Activated naive CD4-positive, alpha-beta T cell treated with anti-CD3 and anti-CD28 coated beads, Interleukin-2, amount 50 U/mL, for 72 hours (primary cell): ENCODE results near the gene PXN. TPM values are rescaled to one million over a fixed set of nuclear protein-coding genes. Genes with fewer than 3 reads are reported as not detected.

ENCODE experiments used
- ATAC-seq, 2 donors: fragments of 150-1000 bp; cut with Tn5 transposase; 2 replicates each; pipeline ENCODE4 v1.10.0; 2021; ENCODE audit warnings: mild to moderate bottlenecking in 2 of 2, moderate library complexity in 2 of 2
- DNase-seq, 2 donors: peaks; one replicate each; pipeline ENCODE4 v3.0.0; 2021 to 2022; ENCODE audit warnings: low spot score in 2 of 2
- H3K27ac Mint-ChIP-seq, 2 donors: one replicate each; pipeline ENCODE4 v1.8.0; 2022; ENCODE audit warnings: mild to moderate bottlenecking in 2 of 2, mixed read lengths in 2 of 2
- H3K36me3 Mint-ChIP-seq, 2 donors: one replicate each; pipeline ENCODE4 v1.8.0; 2022; ENCODE audit warnings: mixed read lengths in 2 of 2
- H3K9me3 Mint-ChIP-seq, 2 donors: one replicate each; pipeline ENCODE4 v1.8.0; 2022; ENCODE audit warnings: mixed read lengths in 2 of 2
- total RNA-seq, 2 donors: library from RNA; stranded (reverse); gene quantifications; one replicate each; pipeline ENCODE4 v1.2.3, GENCODE V29; 2022

Gene PXN
- total RNA-seq, 2 donors from 2014 or later: 49.8 to 66.8 TPM

- ATAC-seq (no peak), DNase-seq (no peak)
- Mint-ChIP-seq H3K9me3 (no peaks in the 10 kb centered on the region), H3K27ac (peak overlapping the region; percentile 54 to 89), H3K36me3 (no peaks in the 10 kb centered on the region)
Measured at GRCh38 chr12:120235369-120236323, 29.9 kb downstream of the PXN start.

DNA sequence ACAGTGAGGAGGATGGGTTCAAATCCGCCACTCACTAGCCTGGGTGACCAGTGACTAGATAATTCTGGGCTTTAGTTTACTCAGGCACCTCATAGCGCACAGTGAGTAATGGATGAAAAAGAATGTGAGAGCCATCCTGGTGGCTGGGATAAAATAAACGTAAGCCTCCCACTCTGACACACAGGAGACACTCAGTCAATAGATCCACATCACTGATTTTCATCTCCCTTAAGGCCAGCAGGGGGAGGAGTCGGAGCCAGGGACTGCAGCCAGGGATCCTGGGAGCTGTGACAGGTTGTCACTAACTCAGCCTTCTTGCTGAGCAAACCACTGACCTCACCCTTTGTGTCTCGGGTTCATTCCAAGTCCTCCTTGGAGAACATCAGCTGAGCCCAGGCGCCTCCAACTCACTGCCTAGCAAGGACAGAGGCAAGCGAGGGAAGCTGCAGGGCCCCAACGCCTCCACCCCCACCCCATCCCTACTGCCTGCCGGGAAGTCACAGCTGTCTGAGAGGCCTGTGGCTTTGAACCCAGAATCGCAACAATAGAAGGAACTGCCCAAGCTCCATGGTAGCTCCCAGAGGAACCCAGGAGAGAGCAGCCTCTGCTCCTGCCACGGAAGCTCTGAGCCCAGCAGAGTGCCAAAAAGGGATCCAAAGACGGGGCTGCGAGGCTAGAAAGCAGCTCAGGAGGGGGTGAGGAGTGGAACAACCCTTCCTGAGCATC lies 30.7 kb downstream of the PXN start:
- no peak for ATAC-seq
- no peak for DNase-seq

DNA sequence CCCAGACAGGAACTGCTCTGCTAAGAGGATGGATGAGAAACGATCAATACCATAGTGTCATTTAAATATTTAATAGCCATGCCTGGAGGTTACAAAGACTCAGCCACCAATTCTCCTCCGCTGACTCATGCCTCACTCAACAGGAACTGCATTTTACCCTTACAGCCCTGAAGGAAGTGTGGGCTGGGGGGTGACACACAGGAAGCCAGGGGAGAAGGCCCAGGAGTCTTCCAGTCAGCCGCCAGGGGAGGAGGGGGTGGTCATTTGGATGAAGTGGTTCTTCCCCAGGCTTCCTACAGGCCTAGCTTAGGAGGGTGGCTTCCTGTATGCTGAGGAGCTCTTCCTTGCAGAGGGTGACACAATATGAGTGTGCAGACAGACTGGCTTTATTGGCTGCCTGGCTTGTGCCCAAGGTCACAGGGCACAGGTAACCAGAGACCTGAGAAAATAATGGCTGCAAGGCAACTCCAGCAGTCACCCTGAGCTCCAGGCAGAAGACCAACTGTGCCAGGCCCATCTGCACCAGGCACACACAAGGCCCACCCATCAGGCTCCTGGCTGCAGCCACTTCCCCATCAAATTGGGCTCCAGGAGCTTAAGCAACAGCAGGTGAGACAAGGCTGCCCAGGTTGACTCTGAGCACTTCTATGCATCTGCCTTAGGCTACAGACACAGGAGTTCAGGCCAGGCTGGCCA lies 34.1 kb downstream of the PXN start:
- Mint-ChIP-seq H3K27ac (peak overlapping the region; percentile 92 to 96), H3K9me3 (no peaks in the 10 kb centered on the region), H3K36me3 (no peaks in the 10 kb centered on the region)
- ATAC-seq (peak; percentile 83 to 94), DNase-seq (peak; percentile 71 to 92)

More for the DNA sequence above, 30.7 kb downstream of the PXN start:
- Mint-ChIP-seq H3K36me3 (no peaks in the 10 kb centered on the region), H3K27ac (peak overlapping the region; percentile 15 to 54), H3K9me3 (no peaks in the 10 kb centered on the region)

GRCh38 chr12:120230974-120231315 lies 34.6 kb downstream of the PXN start:
- ATAC-seq (peak in 1 of 2 donors; percentile 0), DNase-seq (no peak)
- Mint-ChIP-seq H3K36me3 (no peaks in the 10 kb centered on the region), H3K9me3 (no peaks in the 10 kb centered on the region), H3K27ac (peak overlapping the region; percentile 92 to 96)

DNA sequence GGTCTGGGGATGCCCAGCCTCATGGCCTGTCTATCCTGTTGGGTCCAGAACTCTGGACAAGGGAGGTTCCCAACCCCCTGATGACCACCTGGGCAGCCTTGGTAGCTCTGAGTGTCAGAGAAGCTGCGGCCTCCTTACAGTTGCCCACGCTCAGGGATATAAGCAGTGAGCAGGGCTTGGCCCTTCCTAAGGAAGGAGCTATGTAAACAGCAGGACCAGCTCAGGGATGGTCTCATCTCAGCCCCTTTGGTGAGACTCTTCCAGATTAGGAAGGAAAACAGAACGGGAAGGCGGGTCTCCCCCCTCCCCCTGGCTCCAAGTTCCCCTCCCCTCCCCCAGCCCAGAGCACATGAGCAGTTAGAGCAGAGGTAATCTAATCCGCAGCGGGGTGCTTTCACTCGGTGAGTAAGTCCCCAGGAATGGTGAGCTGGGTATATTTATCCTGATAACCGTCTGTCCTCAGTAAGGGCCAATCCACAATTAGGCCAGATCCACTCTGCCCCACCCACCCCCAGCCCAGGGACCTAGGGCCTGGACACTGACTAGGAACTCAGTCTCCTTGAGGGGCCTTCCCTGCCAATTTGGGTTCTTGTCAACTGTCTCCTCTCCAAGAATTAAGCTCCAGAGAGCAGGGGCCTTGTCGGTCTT lies 35.1 kb downstream of the PXN start:
- DNase-seq: no peak
- Mint-ChIP-seq H3K27ac (peak overlapping the region; percentile 92 to 96), H3K36me3 (no peaks in the 10 kb centered on the region), H3K9me3 (no peaks in the 10 kb centered on the region)
- no peak for ATAC-seq

DNA sequence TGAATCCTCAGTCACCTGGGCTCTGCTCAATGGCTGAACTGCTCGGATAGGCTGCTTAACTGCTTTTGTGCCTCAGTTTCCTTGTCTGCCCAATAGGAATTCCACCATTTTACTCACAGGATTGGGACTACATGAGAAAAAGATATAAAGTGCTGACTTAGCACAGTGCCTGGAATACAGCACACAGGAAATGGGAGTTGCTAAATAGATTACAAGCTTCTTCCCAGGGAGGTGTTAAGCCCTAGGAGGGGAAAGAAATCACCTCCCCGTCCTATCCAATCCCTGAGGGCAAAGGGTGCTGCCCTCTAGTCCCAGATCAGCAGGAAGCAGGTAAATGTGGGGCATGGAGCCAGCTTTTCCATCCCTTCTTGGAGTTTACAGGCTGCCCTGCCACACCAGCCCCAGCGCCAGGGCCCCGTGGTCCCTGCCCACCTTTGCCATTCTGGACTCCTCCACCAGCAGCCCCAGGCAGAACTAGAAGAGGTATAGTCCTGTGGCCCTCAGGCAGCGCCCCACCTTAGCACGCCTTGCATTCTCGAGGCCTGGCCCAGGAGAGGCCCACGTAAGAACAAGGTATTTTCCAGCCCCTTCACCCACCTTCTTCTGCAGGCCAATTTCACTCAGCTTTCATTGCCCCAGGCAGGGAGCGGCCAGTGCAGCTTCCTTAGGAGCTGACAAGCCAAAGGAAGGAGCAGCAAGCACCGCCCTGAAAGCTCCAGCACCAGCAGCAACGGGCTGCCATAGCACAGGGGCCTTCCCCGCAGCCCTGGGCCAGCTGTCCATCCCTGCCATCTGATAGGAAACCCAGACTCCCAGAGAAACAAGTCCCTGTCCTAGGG lies 35.8 kb downstream of the PXN start:
- H3K27ac Mint-ChIP-seq: peak overlapping the region in 1 of 2 donors; percentile 96
- H3K9me3 Mint-ChIP-seq: no peaks in the 10 kb centered on the region
- DNase-seq (no peak), ATAC-seq (no peak)
- no peaks in the 10 kb centered on the region for H3K36me3 Mint-ChIP-seq

DNA sequence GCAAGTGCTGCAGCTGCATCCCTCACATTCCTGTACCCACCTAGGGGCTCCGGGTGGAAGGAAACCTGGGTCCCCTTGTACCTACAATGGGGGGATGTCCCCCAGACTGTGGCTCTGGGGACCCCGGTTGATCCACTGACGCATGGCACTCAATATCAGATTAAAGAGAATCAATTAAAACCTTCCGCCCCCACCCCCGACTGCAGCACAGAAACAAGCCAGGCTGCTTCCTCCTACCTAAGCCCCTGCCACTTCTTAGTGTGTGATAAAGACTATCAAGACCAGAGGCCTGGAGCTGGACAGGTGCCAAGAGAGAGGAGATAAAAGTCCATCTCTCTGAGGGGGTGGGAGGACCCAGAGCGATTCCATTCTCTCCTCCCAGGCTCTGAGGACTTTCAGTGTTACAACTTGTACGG lies 36.5 kb downstream of the PXN start:
- Mint-ChIP-seq H3K9me3 (no peaks in the 10 kb centered on the region), H3K36me3 (no peaks in the 10 kb centered on the region), H3K27ac (peak overlapping the region in 1 of 2 donors; percentile 72)
- no peak for DNase-seq
- no peak for ATAC-seq

- ATAC-seq (peak; percentile 59 to 82), DNase-seq (peak; percentile 85 to 90)
- H3K27ac Mint-ChIP-seq: peak overlapping the region; percentile 72 to 77
- no peaks in the 10 kb centered on the region for H3K36me3 Mint-ChIP-seq
- no peaks in the 10 kb centered on the region for H3K9me3 Mint-ChIP-seq
Measured at GRCh38 chr12:120228291-120229070, 37.0 kb downstream of the PXN start.

DNA sequence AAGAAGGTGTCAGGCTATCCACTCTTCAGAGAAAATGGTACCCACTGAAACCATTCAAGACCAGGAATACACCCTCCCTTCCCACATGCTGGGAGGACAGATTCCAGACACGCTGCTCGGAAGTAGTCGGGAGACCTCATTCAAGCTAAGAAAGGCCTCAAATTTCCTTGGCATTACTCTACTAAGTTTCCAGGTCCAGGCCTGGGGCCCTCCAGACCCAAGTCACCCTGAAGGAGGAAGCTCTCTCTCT lies 37.6 kb downstream of the PXN start:
- Mint-ChIP-seq H3K36me3 (no peaks in the 10 kb centered on the region), H3K9me3 (no peaks in the 10 kb centered on the region), H3K27ac (peak overlapping the region in 1 of 2 donors; percentile 72)
- DNase-seq (no peak), ATAC-seq (no peak)

- ATAC-seq: no peak
Measured at GRCh38 chr12:120227233-120228040, 38.1 kb downstream of the PXN start.

GRCh38 chr12:120225852-120226640 lies 39.5 kb downstream of the PXN start:
- H3K36me3 Mint-ChIP-seq: no peaks in the 10 kb centered on the region
- H3K27ac Mint-ChIP-seq: peak overlapping the region; percentile 84 to 97
- H3K9me3 Mint-ChIP-seq: no peaks in the 10 kb centered on the region
- ATAC-seq (peak; percentile 27 to 44), DNase-seq (no peak)

More at GRCh38 chr12:120227233-120228040, 38.1 kb downstream of the PXN start:
- no peak for DNase-seq
- H3K27ac Mint-ChIP-seq: peak overlapping the region; percentile 72
- no peaks in the 10 kb centered on the region for H3K36me3 Mint-ChIP-seq
- no peaks in the 10 kb centered on the region for H3K9me3 Mint-ChIP-seq

DNA sequence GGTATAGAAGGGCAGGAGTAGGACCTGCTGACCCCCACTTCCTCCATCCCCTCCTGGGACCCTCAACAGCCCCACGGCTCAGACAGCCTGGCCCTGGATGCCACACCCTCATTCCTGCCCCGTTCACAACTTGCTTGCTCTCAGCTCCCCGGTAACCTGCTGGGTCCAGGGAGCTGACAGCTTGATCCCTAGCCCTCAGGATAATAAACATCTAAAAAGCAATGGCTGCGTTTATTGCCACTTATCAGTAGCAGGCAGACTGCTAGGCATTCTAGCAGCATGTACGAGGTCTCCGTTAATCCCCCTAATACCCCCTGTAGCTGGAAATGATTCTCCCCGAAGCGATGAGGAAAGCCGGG lies 40.4 kb downstream of the PXN start:
- no peak for ATAC-seq
- Mint-ChIP-seq H3K36me3 (no peaks in the 10 kb centered on the region), H3K9me3 (no peaks in the 10 kb centered on the region), H3K27ac (peak overlapping the region; percentile 84 to 97)
- DNase-seq: no peak

DNA sequence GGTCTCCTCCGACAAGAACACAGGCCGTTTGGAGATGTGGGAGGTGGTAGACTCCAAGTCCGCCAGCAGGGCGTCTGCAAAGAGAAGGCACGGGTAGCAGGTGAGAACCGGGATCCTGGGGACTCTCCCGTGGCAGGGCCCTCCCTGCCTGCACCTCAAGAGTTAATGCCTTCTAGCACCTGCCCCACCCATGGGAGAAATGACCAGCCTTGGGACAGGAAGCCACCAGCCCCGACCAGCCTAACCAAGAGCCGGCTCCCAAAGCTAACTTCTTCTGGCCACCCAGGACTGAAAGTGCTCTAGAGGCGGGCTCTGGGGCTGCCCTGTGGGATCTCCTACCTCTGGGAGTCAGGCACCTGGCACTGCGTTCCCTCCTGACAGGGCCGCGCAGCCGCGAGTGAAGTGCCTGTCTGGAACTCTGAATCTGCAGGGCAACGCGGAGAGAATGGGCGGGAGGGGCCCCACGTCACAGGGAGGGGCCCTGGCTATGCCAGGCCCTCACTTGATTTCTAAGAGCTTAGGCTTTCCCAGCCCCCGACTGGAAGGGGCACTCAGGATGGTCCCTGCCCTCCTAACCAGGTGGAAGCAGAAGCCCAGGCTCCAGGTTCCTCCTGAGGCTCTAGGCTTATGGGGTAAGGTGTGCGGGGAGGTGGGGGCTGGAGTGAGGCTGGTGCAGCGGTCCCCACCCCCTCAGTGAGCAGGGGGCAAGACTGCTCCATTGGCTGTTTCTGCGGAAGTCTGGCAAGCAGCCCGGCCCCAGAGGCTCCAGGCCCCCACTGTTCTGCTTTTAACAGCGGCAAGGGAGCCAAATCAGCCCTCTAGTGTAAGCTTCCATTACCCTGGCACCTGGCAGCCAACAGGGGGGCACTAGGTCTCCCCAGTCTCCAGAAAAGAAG lies 41.0 kb downstream of the PXN start:
- peak overlapping the region in 1 of 2 donors; percentile 84 for H3K27ac Mint-ChIP-seq
- DNase-seq (no peak), ATAC-seq (no peak)
- H3K36me3 Mint-ChIP-seq: no peaks in the 10 kb centered on the region
- H3K9me3 Mint-ChIP-seq: no peaks in the 10 kb centered on the region
